GM18507 (cell line): ENCODE measurements around the gene GHR.

ENCODE experiments used
- DNase-seq: peaks from one replicate; pipeline ENCODE4 v3.0.0; 2011; ENCODE audit warnings: low read depth; ENCODE audit not compliant: insufficient read length; ENCODE audit errors: extremely low spot score
- FAIRE-seq: peaks from 2 replicates; lab custom pipeline; 2011; peaks lifted over from hg19 to GRCh38; lab: Jason Lieb, UNC

The GHR gene

GRCh38 chr5:42506662-42507061 lies 83.4 kb downstream of the GHR start:
- FAIRE-seq (no peak), DNase-seq (no peak)

- DNase-seq (no peak), FAIRE-seq (no peak)
Measured at GRCh38 chr5:42507451-42508097, 84.3 kb downstream of the GHR start.

GRCh38 chr5:42513246-42513645 lies 90.0 kb downstream of the GHR start:
- FAIRE-seq (no peak), DNase-seq (no peak)

DNA sequence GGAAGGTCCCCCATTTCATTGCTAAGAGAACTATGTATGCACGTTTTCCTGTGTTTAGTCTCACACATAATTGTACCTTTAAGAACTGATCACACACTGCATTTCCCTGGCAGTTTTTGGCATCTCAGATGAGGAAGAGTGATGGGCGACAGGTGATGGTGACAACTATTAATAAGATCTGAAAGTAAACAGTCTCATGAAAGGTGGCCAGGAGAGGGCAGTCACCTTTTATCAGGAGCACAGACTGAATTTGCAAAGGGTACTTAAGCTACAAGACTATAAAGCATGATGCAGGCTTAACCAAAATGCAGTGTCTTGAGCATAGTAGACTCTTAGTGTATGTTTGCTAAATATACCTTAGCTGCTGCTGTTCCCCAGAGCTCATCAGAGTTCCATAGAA lies 91.5 kb downstream of the GHR start:
- FAIRE-seq (no peak), DNase-seq (no peak)

GRCh38 chr5:42515504-42515903 lies 92.3 kb downstream of the GHR start:
- FAIRE-seq (no peak), DNase-seq (no peak)

- no peak for DNase-seq
- FAIRE-seq: no peak
Measured at GRCh38 chr5:42516282-42517042, 93.2 kb downstream of the GHR start.

DNA sequence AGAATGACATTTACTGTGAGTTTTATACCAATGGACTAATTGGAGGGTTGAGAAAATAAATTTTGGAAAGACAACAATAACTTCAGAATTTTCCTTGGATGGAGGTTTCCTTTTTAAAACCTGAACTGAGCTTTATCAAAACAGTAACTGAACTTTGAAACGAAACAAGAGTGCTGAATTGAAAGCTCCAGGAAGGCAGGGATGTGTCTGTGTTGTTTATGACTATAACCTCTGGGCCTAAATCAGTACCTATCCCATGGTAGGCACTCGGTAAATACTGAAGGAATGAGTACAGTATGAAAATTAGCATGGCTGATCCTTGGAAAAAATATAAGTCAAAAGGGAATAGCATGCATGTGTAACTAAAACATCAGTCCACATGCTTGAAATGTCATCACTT lies 93.9 kb downstream of the GHR start:
- DNase-seq (no peak), FAIRE-seq (no peak)

GRCh38 chr5:42518595-42519221 lies 95.5 kb downstream of the GHR start:
- DNase-seq: no peak
- no peak for FAIRE-seq

DNA sequence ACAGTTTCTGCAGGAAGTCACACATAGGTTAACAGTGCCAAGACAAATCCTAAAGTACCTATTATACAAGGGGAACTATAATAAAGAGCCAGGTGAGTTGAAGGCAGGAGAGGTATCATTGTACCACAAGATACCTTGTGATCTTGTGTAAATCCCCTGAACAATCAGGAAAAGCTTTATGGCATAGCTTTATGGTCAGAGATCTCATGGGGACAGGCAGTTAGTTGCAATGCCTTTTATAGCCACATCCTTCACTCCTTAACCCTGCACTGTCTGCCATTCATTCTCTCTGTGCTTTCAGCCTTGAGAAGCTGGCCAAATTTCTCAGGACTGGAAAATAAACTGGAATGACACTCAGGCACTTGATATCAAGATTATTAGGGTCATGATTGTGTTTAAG lies 97.0 kb downstream of the GHR start:
- FAIRE-seq: no peak

DNA sequence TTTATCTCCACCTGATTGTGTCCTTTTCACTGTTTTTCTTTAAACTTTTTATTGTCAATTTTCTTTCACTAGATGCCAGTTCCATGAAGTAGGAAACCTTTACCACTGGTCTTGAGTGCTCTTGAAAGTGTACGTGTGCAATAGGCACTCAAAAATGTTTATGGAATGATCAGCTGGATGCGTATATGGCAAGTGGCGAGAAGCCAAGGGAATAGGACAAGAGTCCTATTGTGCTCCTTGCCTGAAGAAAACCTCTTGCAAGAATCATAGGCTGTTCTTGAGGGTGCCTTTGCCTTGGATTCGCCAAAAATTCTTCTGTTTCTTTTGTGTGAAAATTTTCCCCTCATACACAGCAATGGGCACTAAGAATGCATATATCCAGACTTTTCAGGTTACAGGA lies 97.7 kb downstream of the GHR start:
- FAIRE-seq: no peak
- no peak for DNase-seq

More for the DNA sequence above, 97.0 kb downstream of the GHR start:
- no peak for DNase-seq

- no peak for FAIRE-seq
- DNase-seq: no peak
Measured at GRCh38 chr5:42521406-42521805, 98.2 kb downstream of the GHR start.

- DNase-seq (no peak), FAIRE-seq (no peak)
Measured at GRCh38 chr5:42522783-42523182, 99.5 kb downstream of the GHR start.

- FAIRE-seq: no peak
- DNase-seq: no peak
Measured at GRCh38 chr5:42526179-42526578, 102.9 kb downstream of the GHR start.

GRCh38 chr5:42531611-42532010 lies 108.4 kb downstream of the GHR start:
- no peak for FAIRE-seq
- DNase-seq: no peak

DNA sequence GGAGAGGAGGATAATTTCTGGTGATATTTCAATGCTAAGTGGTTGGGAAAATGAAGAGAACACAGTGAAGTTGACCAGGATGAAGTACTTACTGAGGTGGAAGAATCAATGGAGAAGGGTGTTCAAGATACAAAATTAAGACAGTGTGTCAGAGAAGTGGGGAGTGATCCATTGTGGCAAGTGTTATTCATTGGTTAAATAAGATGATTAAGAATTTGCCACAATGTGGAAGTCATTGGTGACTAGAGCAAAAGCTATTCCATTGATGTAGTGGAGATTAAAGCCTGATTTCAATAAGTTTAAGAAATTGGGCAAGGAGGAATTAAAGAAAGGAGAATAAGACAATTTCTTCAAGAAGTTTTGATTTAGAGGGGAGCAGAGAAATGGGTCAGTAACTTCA lies 118.9 kb downstream of the GHR start:
- FAIRE-seq: no peak

GRCh38 chr5:42543774-42544173 lies 120.5 kb downstream of the GHR start:
- no peak for DNase-seq
- no peak for FAIRE-seq

More for the DNA sequence above, 118.9 kb downstream of the GHR start:
- DNase-seq: no peak

GRCh38 chr5:42545038-42545437 lies 121.8 kb downstream of the GHR start:
- no peak for FAIRE-seq
- no peak for DNase-seq

GRCh38 chr5:42547141-42547540 lies 123.9 kb downstream of the GHR start:
- no peak for FAIRE-seq
- no peak for DNase-seq

- no peak for DNase-seq
- no peak for FAIRE-seq
Measured at GRCh38 chr5:42547894-42548293, 124.7 kb downstream of the GHR start.

GRCh38 chr5:42552597-42552996 lies 129.4 kb downstream of the GHR start:
- FAIRE-seq: no peak
- no peak for DNase-seq

GRCh38 chr5:42553461-42553860 lies 130.2 kb downstream of the GHR start:
- no peak for FAIRE-seq
- no peak for DNase-seq
